OCI-LY1 (cell line): Measurements from ENCODE around the gene DHH.

Experiments
- H2AFZ ChIP-seq: fragments of 200-600 bp; sonication (generic), shearing (Covaris generic); 2 replicates; pipeline ENCODE4 v1.6.0; 2014; ENCODE audit warnings: antibody characterized with exemption, mild to moderate bottlenecking, low read length
- H3F3A ChIP-seq: fragments of 200-600 bp; sonication (generic), shearing (Covaris generic); 2 replicates; pipeline ENCODE4 v1.6.0; 2014; ENCODE audit warnings: mild to moderate bottlenecking, antibody characterized with exemption, low read length, moderate library complexity; ENCODE audit not compliant: insufficient read depth
- H3K27ac ChIP-seq: fragments of 200-600 bp; sonication (generic); 2 replicates; pipeline ENCODE4 v1.5.1; 2014; ENCODE audit warnings: low read length, mixed run types, mild to moderate bottlenecking, low read depth; ENCODE audit not compliant: poor library complexity, severe bottlenecking
- H3K27me3 ChIP-seq: fragments of 200-600 bp; sonication (generic); 2 replicates; pipeline ENCODE4 v1.6.0; 2014; ENCODE audit warnings: antibody characterized with exemption, mild to moderate bottlenecking, low read length, moderate library complexity; ENCODE audit not compliant: insufficient read depth
- H3K36me3 ChIP-seq: fragments of 200-600 bp; sonication (generic); 2 replicates; pipeline ENCODE4 v1.6.1; 2014; ENCODE audit warnings: mild to moderate bottlenecking, antibody characterized with exemption, low read length, moderate library complexity, mixed read lengths; ENCODE audit not compliant: insufficient read depth
- H3K4me1 ChIP-seq: fragments of 200-600 bp; sonication (generic); 2 replicates; pipeline ENCODE4 v1.5.1; 2014; ENCODE audit warnings: mild to moderate bottlenecking, low read length, moderate library complexity; ENCODE audit not compliant: insufficient read depth, severe bottlenecking
- H3K4me2 ChIP-seq: fragments of 200-600 bp; sonication (generic), shearing (Covaris generic); 2 replicates; pipeline ENCODE4 v1.6.1; 2014; ENCODE audit warnings: low read length
- H3K4me3 ChIP-seq: fragments of 200-600 bp; sonication (generic); 2 replicates; pipeline ENCODE4 v1.5.1; 2014; ENCODE audit warnings: low read length, low read depth, mild to moderate bottlenecking, mixed read lengths; ENCODE audit not compliant: poor library complexity, severe bottlenecking
- H3K79me2 ChIP-seq: fragments of 200-600 bp; shearing (Covaris generic); 2 replicates; pipeline ENCODE4 v1.6.1; 2016; ENCODE audit warnings: mixed run types, low read length, mixed read lengths; ENCODE audit not compliant: insufficient read depth
- H3K9ac ChIP-seq: fragments of 200-600 bp; sonication (generic), shearing (Covaris generic); 2 replicates; pipeline ENCODE4 v1.6.1; 2014; ENCODE audit warnings: mild to moderate bottlenecking, low read length, mixed read lengths
- H3K9me2 ChIP-seq: fragments of 200-600 bp; sonication (generic), shearing (Covaris generic); 2 replicates; pipeline ENCODE4 v1.6.1; 2014; ENCODE audit warnings: low read depth, mild to moderate bottlenecking, low read length, mixed read lengths
- H3K9me3 ChIP-seq: fragments of 200-600 bp; shearing (Covaris generic); 2 replicates; pipeline ENCODE4 v1.6.1; 2014; ENCODE audit warnings: low read length, mixed read lengths
- H4K20me1 ChIP-seq: fragments of 200-600 bp; sonication (generic), shearing (Covaris generic); 2 replicates; pipeline ENCODE4 v1.6.0; 2016; ENCODE audit warnings: mild to moderate bottlenecking, low read length; ENCODE audit not compliant: insufficient read depth
- CTCF ChIP-seq: fragments of 200-600 bp; sonication (generic), shearing (Covaris generic); IDR thresholded peaks from 2 replicates; pipeline ENCODE4 v1.5.1; 2017; ENCODE audit warnings: mild to moderate bottlenecking, antibody characterized with exemption, low read length, moderate library complexity, mixed read lengths
- EZH2 ChIP-seq: fragments of 200-600 bp; sonication (generic), shearing (Covaris generic); IDR thresholded peaks from 2 replicates; pipeline ENCODE4 v1.8.0; 2017; ENCODE audit warnings: borderline replicate concordance, mixed run types, mild to moderate bottlenecking, antibody characterized with exemption, low read length, moderate library complexity, mixed read lengths

Gene DHH

GRCh38 chr12:49086116-49086515, 8.5 kb downstream of the DHH start:
- peaks cover 11% of the 10 kb centered on the region for H3K4me1 ChIP-seq
- no peaks in the 10 kb centered on the region for H3K36me3 ChIP-seq
- H3K79me2 ChIP-seq, result no peaks in the 10 kb centered on the region
- no peaks in the 10 kb centered on the region; the same call in none of the 2 replicates for H3K27me3 ChIP-seq
- no peaks in the 10 kb centered on the region for H3K9me2 ChIP-seq
- no peak overlapping the region for H3K4me2 ChIP-seq
- H2AFZ ChIP-seq, result no peak overlapping the region
- no peaks in the 10 kb centered on the region for H4K20me1 ChIP-seq
- no peak overlapping the region for H3K4me3 ChIP-seq
- no peaks in the 10 kb centered on the region for H3F3A ChIP-seq
- H3K9ac ChIP-seq, result no peak overlapping the region
- no peaks in the 10 kb centered on the region for H3K9me3 ChIP-seq
- no peak for TF ChIP-seq EZH2
- no peak for TF ChIP-seq CTCF
- H3K27ac ChIP-seq, result no peak overlapping the region

GRCh38 chr12:49084438-49084837, 10.2 kb downstream of the DHH start:
- Histone ChIP-seq H3K9ac (no peak overlapping the region), H3K4me2 (no peak overlapping the region), H3F3A (no peaks in the 10 kb centered on the region), H4K20me1 (no peaks in the 10 kb centered on the region), H3K27ac (no peak overlapping the region), H3K4me1 (peaks cover 11% of the 10 kb centered on the region), H3K9me2 (no peaks in the 10 kb centered on the region), H3K27me3 (no peaks in the 10 kb centered on the region; the same call in 1 of the 2 replicates), H3K9me3 (no peaks in the 10 kb centered on the region), H3K36me3 (no peaks in the 10 kb centered on the region), H3K4me3 (no peak overlapping the region), H2AFZ (no peak overlapping the region), H3K79me2 (no peaks in the 10 kb centered on the region)
- TF ChIP-seq EZH2 (no peak), CTCF (no peak)

GRCh38 chr12:49079793-49080192, 14.8 kb downstream of the DHH start:
- no peak overlapping the region for H2AFZ ChIP-seq
- no peaks in the 10 kb centered on the region for H3K36me3 ChIP-seq
- H3K9me2 ChIP-seq, result no peaks in the 10 kb centered on the region
- no peak for TF ChIP-seq CTCF
- no peak for TF ChIP-seq EZH2
- no peaks in the 10 kb centered on the region for H3K4me1 ChIP-seq
- H4K20me1 ChIP-seq, result no peaks in the 10 kb centered on the region
- H3K9me3 ChIP-seq, result no peaks in the 10 kb centered on the region
- H3K4me2 ChIP-seq, result no peak overlapping the region
- H3K27ac ChIP-seq, result no peak overlapping the region
- no peaks in the 10 kb centered on the region for H3K79me2 ChIP-seq
- H3K4me3 ChIP-seq, result no peak overlapping the region
- no peak overlapping the region for H3K9ac ChIP-seq
- no peaks in the 10 kb centered on the region for H3F3A ChIP-seq
- no peaks in the 10 kb centered on the region; the same call in 1 of the 2 replicates for H3K27me3 ChIP-seq
